ENCODE data around the gene MACC1.
"Not testable (repeated sequence)": the region's sequence is repeated elsewhere in the genome, so short reads cannot be mapped to it uniquely, and the experiment has no call there.

MACC1 gene

GRCh38 chr7:20191391-20191869, 25.8 kb downstream of the MACC1 start:
- Mint-ChIP-seq H3K27ac (peak overlapping the region; percentile 41), H3K9me3 (peaks cover 30% of the 10 kb centered on the region), H3K27me3 (no peaks in the 10 kb centered on the region), H3K4me1 (ENCODE audit: low read depth) (peaks cover 43% of the 10 kb centered on the region), H3K36me3 (ENCODE audit: low read depth) (peaks cover 15% of the 10 kb centered on the region), H3K4me3 (no peak overlapping the region)
- intact Hi-C loops (cut with micrococcal nuclease), result no loop called here

GRCh38 chr7:20190560-20191390, 26.4 kb downstream of the MACC1 start:
- H3K27me3 Mint-ChIP-seq, result no peaks in the 10 kb centered on the region
- H3K9me3 Mint-ChIP-seq, result peaks cover 30% of the 10 kb centered on the region
- intact Hi-C loops (cut with micrococcal nuclease), result no loop called here
- H3K27ac Mint-ChIP-seq, result no peak overlapping the region
- no peak overlapping the region for H3K4me3 Mint-ChIP-seq
- peaks cover 42% of the 10 kb centered on the region for H3K4me1 Mint-ChIP-seq (ENCODE audit: low read depth)
- peaks cover 15% of the 10 kb centered on the region for H3K36me3 Mint-ChIP-seq (ENCODE audit: low read depth)

- peak overlapping the region; percentile 35 for H3K27ac Mint-ChIP-seq
- peaks cover 30% of the 10 kb centered on the region for H3K9me3 Mint-ChIP-seq
- H3K36me3 Mint-ChIP-seq (ENCODE audit: low read depth), result peaks cover 15% of the 10 kb centered on the region
- no peak overlapping the region for H3K4me3 Mint-ChIP-seq
- no peaks in the 10 kb centered on the region for H3K27me3 Mint-ChIP-seq
- H3K4me1 Mint-ChIP-seq (ENCODE audit: low read depth), result peaks cover 32% of the 10 kb centered on the region
- intact Hi-C loops (cut with micrococcal nuclease), result no loop called here
Measured at GRCh38 chr7:20189852-20190251, 27.3 kb downstream of the MACC1 start.

- no peaks in the 10 kb centered on the region for H3K27me3 Mint-ChIP-seq
- H3K4me3 Mint-ChIP-seq, result no peak overlapping the region
- peaks cover 30% of the 10 kb centered on the region for H3K9me3 Mint-ChIP-seq
- peak overlapping the region; percentile 1 for H3K27ac Mint-ChIP-seq
- H3K4me1 Mint-ChIP-seq (ENCODE audit: low read depth), result peaks cover 27% of the 10 kb centered on the region
- intact Hi-C loops (cut with micrococcal nuclease), result no loop called here
- H3K36me3 Mint-ChIP-seq (ENCODE audit: low read depth), result peaks cover 15% of the 10 kb centered on the region
Measured at GRCh38 chr7:20188567-20188966, 28.6 kb downstream of the MACC1 start.

- H3K27ac Mint-ChIP-seq; intact Hi-C loops (cut with micrococcal nuclease); H3K27me3 Mint-ChIP-seq; H3K4me3 Mint-ChIP-seq: not testable (repeated sequence)
- H3K4me1 Mint-ChIP-seq (ENCODE audit: low read depth), result peaks cover 23% of the 10 kb centered on the region
- H3K36me3 Mint-ChIP-seq (ENCODE audit: low read depth), result peaks cover 15% of the 10 kb centered on the region
- H3K9me3 Mint-ChIP-seq, result peaks cover 30% of the 10 kb centered on the region
Measured at GRCh38 chr7:20187850-20188249, 29.3 kb downstream of the MACC1 start.

GRCh38 chr7:20185988-20186387, 31.2 kb downstream of the MACC1 start:
- H3K9me3 Mint-ChIP-seq, result peaks cover 30% of the 10 kb centered on the region
- H3K4me1 Mint-ChIP-seq (ENCODE audit: low read depth), result peaks cover 15% of the 10 kb centered on the region
- H3K27me3 Mint-ChIP-seq, result no peaks in the 10 kb centered on the region
- H3K4me3 Mint-ChIP-seq, result no peak overlapping the region
- H3K36me3 Mint-ChIP-seq (ENCODE audit: low read depth), result peaks cover 15% of the 10 kb centered on the region
- intact Hi-C loops (cut with micrococcal nuclease), result no loop called here
- H3K27ac Mint-ChIP-seq, result no peak overlapping the region

GRCh38 chr7:20183086-20183485, 34.1 kb downstream of the MACC1 start:
- no peak overlapping the region for H3K4me3 Mint-ChIP-seq
- H3K27ac Mint-ChIP-seq, result no peak overlapping the region
- peaks cover 8% of the 10 kb centered on the region for H3K4me1 Mint-ChIP-seq (ENCODE audit: low read depth)
- peaks cover 7% of the 10 kb centered on the region for H3K36me3 Mint-ChIP-seq (ENCODE audit: low read depth)
- intact Hi-C loops (cut with micrococcal nuclease), result no loop called here
- H3K9me3 Mint-ChIP-seq, result peaks cover 11% of the 10 kb centered on the region
- no peaks in the 10 kb centered on the region for H3K27me3 Mint-ChIP-seq

GRCh38 chr7:20176578-20177242, 40.5 kb downstream of the MACC1 start:
- Mint-ChIP-seq H3K4me1 (ENCODE audit: low read depth) (no peaks in the 10 kb centered on the region), H3K4me3 (no peak overlapping the region), H3K36me3 (ENCODE audit: low read depth) (no peaks in the 10 kb centered on the region), H3K27ac (no peak overlapping the region), H3K9me3 (no peaks in the 10 kb centered on the region), H3K27me3 (peaks cover 1% of the 10 kb centered on the region)
- intact Hi-C loops (cut with micrococcal nuclease), result no loop called here

GRCh38 chr7:20173828-20174227, 43.4 kb downstream of the MACC1 start:
- H3K36me3 Mint-ChIP-seq (ENCODE audit: low read depth), result no peaks in the 10 kb centered on the region
- no peak overlapping the region for H3K27ac Mint-ChIP-seq
- intact Hi-C loops (cut with micrococcal nuclease), result no loop called here
- no peaks in the 10 kb centered on the region for H3K4me1 Mint-ChIP-seq (ENCODE audit: low read depth)
- H3K27me3 Mint-ChIP-seq, result peaks cover 1% of the 10 kb centered on the region
- H3K9me3 Mint-ChIP-seq, result no peaks in the 10 kb centered on the region
- no peak overlapping the region for H3K4me3 Mint-ChIP-seq

- Mint-ChIP-seq H3K9me3 (no peaks in the 10 kb centered on the region), H3K4me1 (ENCODE audit: low read depth) (no peaks in the 10 kb centered on the region), H3K27ac (no peak overlapping the region), H3K4me3 (no peak overlapping the region), H3K27me3 (peaks cover 1% of the 10 kb centered on the region), H3K36me3 (ENCODE audit: low read depth) (no peaks in the 10 kb centered on the region)
- intact Hi-C loops (cut with micrococcal nuclease), result no loop called here
Measured at GRCh38 chr7:20172736-20173334, 44.3 kb downstream of the MACC1 start.

GRCh38 chr7:20170633-20171032, 46.6 kb downstream of the MACC1 start:
- intact Hi-C loops (cut with micrococcal nuclease), result no loop called here
- Mint-ChIP-seq H3K4me3 (no peak overlapping the region), H3K36me3 (ENCODE audit: low read depth) (no peaks in the 10 kb centered on the region), H3K27me3 (peaks cover 1% of the 10 kb centered on the region), H3K4me1 (ENCODE audit: low read depth) (no peaks in the 10 kb centered on the region), H3K27ac (no peak overlapping the region), H3K9me3 (no peaks in the 10 kb centered on the region)

GRCh38 chr7:20165146-20165510, 52.1 kb downstream of the MACC1 start:
- Mint-ChIP-seq H3K4me3 (no peak overlapping the region), H3K4me1 (ENCODE audit: low read depth) (peaks cover 4% of the 10 kb centered on the region)

GRCh38 chr7:20164425-20165145, 52.6 kb downstream of the MACC1 start:
- H3K27me3 Mint-ChIP-seq, result no peaks in the 10 kb centered on the region
- no peak overlapping the region for H3K27ac Mint-ChIP-seq
- H3K4me1 Mint-ChIP-seq (ENCODE audit: low read depth), result peaks cover 4% of the 10 kb centered on the region
- no peak overlapping the region for H3K4me3 Mint-ChIP-seq
- H3K36me3 Mint-ChIP-seq (ENCODE audit: low read depth), result no peaks in the 10 kb centered on the region
- no peaks in the 10 kb centered on the region for H3K9me3 Mint-ChIP-seq
- intact Hi-C loops (cut with micrococcal nuclease), result no loop called here

More at GRCh38 chr7:20165146-20165510, 52.1 kb downstream of the MACC1 start:
- no peaks in the 10 kb centered on the region for H3K27me3 Mint-ChIP-seq
- H3K27ac Mint-ChIP-seq, result no peak overlapping the region
- intact Hi-C loops (cut with micrococcal nuclease), result no loop called here
- H3K9me3 Mint-ChIP-seq, result no peaks in the 10 kb centered on the region
- no peaks in the 10 kb centered on the region for H3K36me3 Mint-ChIP-seq (ENCODE audit: low read depth)

GRCh38 chr7:20162665-20163064, 54.5 kb downstream of the MACC1 start:
- no peaks in the 10 kb centered on the region for H3K36me3 Mint-ChIP-seq (ENCODE audit: low read depth)
- intact Hi-C loops (cut with micrococcal nuclease), result no loop called here
- no peak overlapping the region for H3K4me3 Mint-ChIP-seq
- H3K27ac Mint-ChIP-seq, result no peak overlapping the region
- peaks cover 14% of the 10 kb centered on the region for H3K4me1 Mint-ChIP-seq (ENCODE audit: low read depth)
- H3K27me3 Mint-ChIP-seq, result no peaks in the 10 kb centered on the region
- no peaks in the 10 kb centered on the region for H3K9me3 Mint-ChIP-seq
